Nephron (organoid): ENCODE measurements around the gene CALML6.

ENCODE experiments used
- H3K27ac Mint-ChIP-seq, 3 experiments: 2 replicates each; pipeline ENCODE4 v1.8.0; 2020; ENCODE audit warnings: mixed read lengths in 3 of 3, mild to moderate bottlenecking in 2 of 3, moderate library complexity in 1 of 3
- H3K27me3 Mint-ChIP-seq: 2 replicates; pipeline ENCODE4 v1.8.0; 2021; ENCODE audit warnings: low read depth, mild to moderate bottlenecking, moderate library complexity, mixed read lengths
- H3K36me3 Mint-ChIP-seq: 2 replicates; pipeline ENCODE4 v1.8.0; 2020; ENCODE audit warnings: low read depth, mixed read lengths
- H3K4me1 Mint-ChIP-seq: 2 replicates; pipeline ENCODE4 v1.8.0; 2020; ENCODE audit warnings: mixed read lengths
- H3K4me3 Mint-ChIP-seq, 3 experiments: 2 replicates each; pipeline ENCODE4 v1.8.0; 2020; ENCODE audit warnings: mild to moderate bottlenecking in 3 of 3, mixed read lengths in 3 of 3, moderate library complexity in 2 of 3
- H3K9me3 Mint-ChIP-seq: 2 replicates; pipeline ENCODE4 v1.8.0; 2020; ENCODE audit warnings: mixed read lengths
- CTCF ChIP-seq, 3 experiments: fragments of 200-600 bp; sonication (generic); IDR thresholded peaks; one replicate each; pipeline ENCODE4 v1.5.0; 2021; ENCODE audit warnings: antibody characterized with exemption in 3 of 3; ENCODE audit not compliant: unreplicated experiment in 3 of 3

The CALML6 gene

GRCh38 chr1:1955621-1956094 lies 40.6 kb downstream of the CALML6 start:
- peaks cover 23% of the 10 kb centered on the region for H3K27me3 Mint-ChIP-seq
- H3K4me3 Mint-ChIP-seq, result no peak overlapping the region
- H3K27ac Mint-ChIP-seq, result no peak overlapping the region
- peaks cover under 1% of the 10 kb centered on the region for H3K4me1 Mint-ChIP-seq
- no peak for TF ChIP-seq CTCF (IDR thresholded peaks at IDR 0.05; ENCODE audit: unreplicated experiment in 3 of 3)
- no peaks in the 10 kb centered on the region for H3K36me3 Mint-ChIP-seq
- no peaks in the 10 kb centered on the region for H3K9me3 Mint-ChIP-seq

- Mint-ChIP-seq H3K9me3 (no peaks in the 10 kb centered on the region), H3K27me3 (peaks cover 23% of the 10 kb centered on the region), H3K4me3 (no peak overlapping the region), H3K4me1 (peaks cover 5% of the 10 kb centered on the region), H3K27ac (no peak overlapping the region), H3K36me3 (no peaks in the 10 kb centered on the region)
- TF ChIP-seq CTCF (IDR thresholded peaks at IDR 0.05; ENCODE audit: unreplicated experiment in 3 of 3), result no peak
Measured at GRCh38 chr1:1956101-1956500, 41.0 kb downstream of the CALML6 start.

- peaks cover 28% of the 10 kb centered on the region for H3K27me3 Mint-ChIP-seq
- TF ChIP-seq CTCF (IDR thresholded peaks at IDR 0.05; ENCODE audit: unreplicated experiment in 3 of 3), result no peak
Measured at GRCh38 chr1:1956586-1957532, 41.8 kb downstream of the CALML6 start.

GRCh38 chr1:1957533-1957961 lies 42.5 kb downstream of the CALML6 start:
- H3K4me1 Mint-ChIP-seq, result peaks cover 6% of the 10 kb centered on the region
- H3K36me3 Mint-ChIP-seq, result no peaks in the 10 kb centered on the region
- TF ChIP-seq CTCF (IDR thresholded peaks at IDR 0.05; ENCODE audit: unreplicated experiment in 3 of 3), result no peak
- no peaks in the 10 kb centered on the region for H3K9me3 Mint-ChIP-seq
- no peak overlapping the region for H3K4me3 Mint-ChIP-seq
- H3K27ac Mint-ChIP-seq, result no peak overlapping the region
- H3K27me3 Mint-ChIP-seq, result peaks cover 35% of the 10 kb centered on the region

More at GRCh38 chr1:1956586-1957532, 41.8 kb downstream of the CALML6 start:
- no peaks in the 10 kb centered on the region for H3K36me3 Mint-ChIP-seq
- H3K9me3 Mint-ChIP-seq, result no peaks in the 10 kb centered on the region
- no peak overlapping the region for H3K4me3 Mint-ChIP-seq
- H3K4me1 Mint-ChIP-seq, result peaks cover 6% of the 10 kb centered on the region
- H3K27ac Mint-ChIP-seq, result no peak overlapping the region

- no peaks in the 10 kb centered on the region for H3K36me3 Mint-ChIP-seq
- no peaks in the 10 kb centered on the region for H3K9me3 Mint-ChIP-seq
- H3K4me3 Mint-ChIP-seq, result no peak overlapping the region
- no peak overlapping the region for H3K27ac Mint-ChIP-seq
- H3K27me3 Mint-ChIP-seq, result peaks cover 36% of the 10 kb centered on the region
- H3K4me1 Mint-ChIP-seq, result peaks cover 6% of the 10 kb centered on the region
- no peak for TF ChIP-seq CTCF (IDR thresholded peaks at IDR 0.05; ENCODE audit: unreplicated experiment in 3 of 3)
Measured at GRCh38 chr1:1958071-1958541, 43.0 kb downstream of the CALML6 start.
